ENCODE results near the gene FRY.

DNA sequence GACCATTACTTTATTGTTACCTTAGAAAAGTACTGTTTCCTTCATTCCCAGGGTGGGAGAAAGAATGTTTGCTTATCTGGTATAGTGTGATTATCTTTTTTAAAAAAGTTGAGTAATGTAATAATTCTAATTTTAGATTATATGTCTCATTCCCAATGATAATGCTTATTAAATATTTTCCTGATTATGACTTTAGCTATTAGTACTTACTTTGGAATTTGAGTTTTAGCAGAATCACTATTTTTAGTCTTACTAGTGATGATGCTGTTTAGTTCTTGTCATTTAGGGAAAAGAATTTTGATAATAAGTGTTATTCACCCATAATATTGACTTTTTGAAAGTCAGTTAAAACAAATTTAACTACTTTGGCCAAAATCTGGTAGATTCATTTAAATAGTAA is 95.2 kb downstream of the FRY start:
- TF ChIP-seq, protein P1, sequence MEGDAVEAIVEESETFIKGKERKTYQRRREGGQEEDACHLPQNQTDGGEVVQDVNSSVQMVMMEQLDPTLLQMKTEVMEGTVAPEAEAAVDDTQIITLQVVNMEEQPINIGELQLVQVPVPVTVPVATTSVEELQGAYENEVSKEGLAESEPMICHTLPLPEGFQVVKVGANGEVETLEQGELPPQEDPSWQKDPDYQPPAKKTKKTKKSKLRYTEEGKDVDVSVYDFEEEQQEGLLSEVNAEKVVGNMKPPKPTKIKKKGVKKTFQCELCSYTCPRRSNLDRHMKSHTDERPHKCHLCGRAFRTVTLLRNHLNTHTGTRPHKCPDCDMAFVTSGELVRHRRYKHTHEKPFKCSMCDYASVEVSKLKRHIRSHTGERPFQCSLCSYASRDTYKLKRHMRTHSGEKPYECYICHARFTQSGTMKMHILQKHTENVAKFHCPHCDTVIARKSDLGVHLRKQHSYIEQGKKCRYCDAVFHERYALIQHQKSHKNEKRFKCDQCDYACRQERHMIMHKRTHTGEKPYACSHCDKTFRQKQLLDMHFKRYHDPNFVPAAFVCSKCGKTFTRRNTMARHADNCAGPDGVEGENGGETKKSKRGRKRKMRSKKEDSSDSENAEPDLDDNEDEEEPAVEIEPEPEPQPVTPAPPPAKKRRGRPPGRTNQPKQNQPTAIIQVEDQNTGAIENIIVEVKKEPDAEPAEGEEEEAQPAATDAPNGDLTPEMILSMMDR (conservative IDR thresholded peaks at IDR 0.05), result no peak
- no peak for TF ChIP-seq ZFX (IDR thresholded peaks at IDR 0.05)

All from C4-2B (cell line).